GM19025 (cell line): ENCODE results near the gene SCART1.
"Not testable (repeated sequence)": the region's sequence is repeated elsewhere in the genome, so short reads cannot be mapped to it uniquely, and the experiment has no call there.

Experiments
- ATAC-seq: cut with Tn5 transposase; IDR thresholded peaks from one replicate; pipeline ENCODE4 v1.9.1; 2021; ENCODE audit warnings: mild to moderate bottlenecking, low read depth, moderate library complexity; ENCODE audit not compliant: unreplicated experiment

Gene SCART1

GRCh38 chr10:133453516-133454203 lies at the start of gene SCART1:
TSS of gene SCART1 (plus strand) at chr10:133453945. CDS start at chr10:133453998, 53 bp downstream.
- ATAC-seq: no peak

GRCh38 chr10:133405272-133405671 lies 48.5 kb upstream of the SCART1 start:
- no peak for ATAC-seq

DNA sequence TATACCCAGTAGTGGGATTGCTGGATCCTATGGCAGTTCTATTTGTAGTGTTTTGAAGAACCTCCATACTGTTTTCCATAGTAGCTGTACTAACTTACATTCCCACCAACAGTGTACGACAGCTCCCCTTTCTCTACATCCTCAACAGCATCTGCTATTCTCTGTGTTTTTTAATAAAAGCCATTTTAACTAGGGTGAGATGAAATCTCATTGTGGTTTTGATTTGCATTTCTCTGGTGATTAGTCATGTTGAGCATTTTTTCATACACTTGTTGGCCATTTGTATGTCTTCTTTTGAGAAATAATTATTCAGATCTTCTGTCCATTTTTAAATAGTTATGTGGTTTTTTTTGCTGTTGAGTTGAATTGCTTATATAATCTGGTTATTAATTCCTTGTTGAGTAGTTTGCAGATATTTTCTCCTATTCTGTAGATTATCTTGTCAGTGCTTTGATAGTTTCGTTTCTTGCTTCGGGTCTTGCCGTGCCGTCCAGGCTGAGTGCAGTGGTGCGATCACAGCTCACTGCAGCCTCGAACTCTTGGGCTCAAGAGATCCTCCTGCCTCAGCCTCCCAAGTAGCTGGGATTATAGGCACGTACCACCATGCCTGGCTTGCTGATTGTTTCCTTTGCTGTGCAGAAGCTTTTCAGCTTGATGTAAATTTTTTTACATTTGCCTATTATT lies 47.8 kb upstream of the SCART1 start:
- no peak for ATAC-seq

DNA sequence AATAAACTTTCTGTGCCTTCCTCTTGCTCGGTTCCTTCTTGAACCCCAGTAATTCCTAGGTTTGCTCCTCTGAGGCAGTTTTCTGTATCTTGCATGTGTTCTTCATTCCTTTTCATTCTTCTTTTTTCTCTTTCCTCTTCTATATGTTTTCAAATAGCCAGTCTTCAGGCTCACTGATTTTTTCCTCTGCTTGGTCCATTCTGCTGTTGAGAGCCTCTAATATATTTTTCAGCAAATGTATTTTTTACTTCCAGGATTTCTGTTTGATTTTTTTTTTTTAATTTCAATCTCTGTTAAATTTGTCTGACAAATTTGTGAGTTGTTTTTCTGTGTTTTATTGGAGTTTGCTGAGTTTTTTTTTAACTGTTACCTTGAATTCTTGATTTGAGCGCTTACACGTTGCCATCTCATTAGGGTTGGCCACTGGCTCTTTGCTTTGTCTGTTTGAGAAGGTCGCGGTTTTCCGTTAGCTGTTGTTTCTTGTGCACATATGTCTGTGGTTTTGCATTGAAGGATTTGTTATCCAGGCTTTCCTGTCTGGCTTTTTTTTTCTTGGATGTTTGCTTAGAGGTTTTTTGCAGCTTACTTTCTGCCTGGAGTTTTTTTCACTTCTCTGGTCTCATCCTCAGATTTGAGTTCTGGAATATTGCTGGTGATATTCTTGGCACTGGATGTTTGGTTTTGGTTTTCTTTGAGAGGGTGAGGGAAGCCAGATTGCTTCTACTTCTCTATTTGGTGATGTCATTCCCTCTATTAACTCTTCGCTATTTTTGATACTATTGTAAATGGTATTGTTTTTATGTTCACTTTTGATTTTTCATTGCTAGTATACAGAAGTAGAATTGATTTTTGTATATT lies 42.0 kb upstream of the SCART1 start:
- no peak for ATAC-seq

- ATAC-seq: no peak
These were observed 41.4 kb upstream of the SCART1 start for GRCh38 chr10:133412381-133412711.

DNA sequence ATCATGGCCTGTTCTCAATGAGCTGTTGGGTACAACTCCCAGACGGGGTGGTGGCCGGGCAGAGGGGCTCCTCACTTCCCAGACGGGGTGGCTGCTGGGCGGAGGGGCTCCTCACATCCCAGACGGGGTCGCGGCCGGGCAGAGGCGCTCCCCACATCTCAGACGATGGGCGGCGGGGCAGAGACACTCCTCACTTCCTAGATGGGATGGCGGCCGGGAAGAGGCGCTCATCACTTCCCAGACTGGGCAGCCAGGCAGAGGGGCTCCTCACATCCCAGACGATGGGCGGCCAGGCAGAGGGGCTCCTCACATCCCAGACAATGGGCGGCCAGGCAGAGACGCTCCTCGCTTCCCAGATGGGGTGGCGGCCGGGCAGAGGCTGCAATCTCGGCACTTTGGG lies 39.3 kb upstream of the SCART1 start:
- not testable (repeated sequence) for ATAC-seq

- no peak for ATAC-seq
These were observed 38.0 kb upstream of the SCART1 start for GRCh38 chr10:133415752-133416151.

DNA sequence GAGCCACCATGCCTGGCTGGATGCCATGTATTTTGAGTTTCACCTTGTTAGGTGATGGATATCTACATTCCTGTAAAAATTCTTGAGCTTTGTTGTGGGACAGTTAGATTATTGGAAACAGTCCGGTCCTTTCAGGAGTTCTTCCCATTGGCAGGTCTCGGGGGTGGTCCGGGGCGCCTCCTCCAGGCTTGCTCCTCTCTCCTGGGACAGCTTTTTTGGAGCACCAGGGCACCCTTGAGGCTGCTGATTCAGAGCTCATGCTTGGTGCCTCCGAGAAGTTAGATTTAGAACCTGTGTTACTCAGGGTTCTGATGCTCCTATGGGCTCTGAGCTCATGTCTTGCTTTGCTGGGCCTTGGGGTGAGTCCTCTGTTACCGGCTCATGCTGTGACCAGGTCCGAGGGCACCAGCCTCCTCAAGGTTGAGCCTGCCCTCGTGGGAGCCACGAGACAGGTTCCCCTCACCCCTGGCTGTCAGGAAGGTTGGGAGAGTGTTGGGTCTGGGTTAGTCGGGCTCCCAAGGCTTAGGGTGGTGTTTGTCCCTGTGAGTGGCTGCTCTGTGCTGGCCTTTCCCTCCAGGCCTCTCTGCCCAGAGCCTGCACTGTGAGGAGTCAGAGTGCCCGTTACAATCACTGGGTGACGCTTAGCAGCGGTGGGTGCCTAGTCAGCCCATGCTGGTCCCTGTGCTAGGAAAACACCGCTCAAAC lies 35.3 kb upstream of the SCART1 start:
- ATAC-seq: no peak

GRCh38 chr10:133419211-133419950 lies 34.4 kb upstream of the SCART1 start:
- ATAC-seq: no peak

- ATAC-seq: no peak
These were observed 33.7 kb upstream of the SCART1 start for GRCh38 chr10:133420028-133420427.

DNA sequence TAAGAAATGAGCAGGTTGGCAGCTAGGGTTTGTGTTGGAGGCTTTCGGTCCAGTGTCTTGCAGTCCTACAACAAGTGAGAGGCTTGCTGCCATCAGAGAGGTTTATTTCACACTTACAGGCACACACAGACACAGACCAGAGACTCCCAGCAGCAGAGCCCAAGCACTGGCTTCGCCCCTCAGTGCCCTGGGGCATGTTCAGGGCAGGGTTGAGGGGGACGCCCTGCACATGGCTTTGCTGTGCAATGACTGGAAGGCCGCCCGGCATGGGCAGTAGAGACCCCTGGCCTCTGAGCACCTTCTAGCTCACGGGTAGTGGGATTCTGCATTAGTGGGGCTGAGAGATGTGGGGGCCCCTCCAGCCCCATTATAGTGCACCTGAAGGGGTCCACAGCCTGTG lies 33.2 kb upstream of the SCART1 start:
- no peak for ATAC-seq

DNA sequence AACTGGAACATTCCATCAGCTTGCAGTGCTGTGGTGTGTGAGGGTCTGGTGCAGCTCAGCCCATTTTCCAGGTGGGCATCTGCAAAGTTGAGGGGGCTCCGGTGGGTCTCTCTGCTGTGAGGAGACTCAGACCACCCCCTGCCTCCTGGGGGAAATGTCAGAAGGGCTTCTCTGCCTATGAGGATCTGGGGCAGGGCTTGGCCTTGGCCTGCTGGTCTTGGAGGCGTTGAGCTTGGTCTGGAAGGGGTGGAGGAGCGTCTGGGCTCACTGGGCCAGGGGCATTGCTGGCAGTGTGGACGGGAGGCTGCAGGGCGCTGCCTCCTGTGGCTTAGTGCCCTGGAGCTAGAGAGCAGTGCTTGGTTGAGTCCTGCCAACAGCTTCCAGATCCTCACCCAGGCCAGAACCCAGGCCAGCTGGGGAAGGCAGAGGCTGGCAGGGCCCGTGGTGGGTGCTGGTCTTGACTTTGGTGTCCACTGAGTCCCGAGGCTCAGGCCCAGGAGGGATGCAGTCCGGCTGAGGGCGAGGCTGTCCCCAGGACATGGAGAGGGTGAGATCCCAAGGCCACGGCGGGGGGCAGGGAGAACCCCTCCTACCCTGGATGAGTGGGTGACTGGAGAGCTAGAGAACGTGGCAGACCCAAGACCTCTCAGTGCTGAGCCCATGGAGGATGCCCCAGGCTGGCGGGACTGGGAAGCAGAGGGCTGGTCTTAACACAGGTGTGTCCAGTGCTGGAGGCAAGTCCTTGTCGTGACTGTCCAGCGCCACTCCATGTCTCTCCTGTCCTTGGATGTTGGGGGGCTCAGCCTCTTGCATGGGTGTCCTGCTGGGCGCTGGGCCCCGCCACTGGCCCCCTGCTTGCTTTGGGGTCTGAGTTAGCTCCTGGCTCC lies 32.2 kb upstream of the SCART1 start:
- ATAC-seq: no peak

GRCh38 chr10:133422223-133422806 lies 31.4 kb upstream of the SCART1 start:
- no peak for ATAC-seq

- ATAC-seq: no peak
These were observed 30.7 kb upstream of the SCART1 start for GRCh38 chr10:133422807-133423771.

DNA sequence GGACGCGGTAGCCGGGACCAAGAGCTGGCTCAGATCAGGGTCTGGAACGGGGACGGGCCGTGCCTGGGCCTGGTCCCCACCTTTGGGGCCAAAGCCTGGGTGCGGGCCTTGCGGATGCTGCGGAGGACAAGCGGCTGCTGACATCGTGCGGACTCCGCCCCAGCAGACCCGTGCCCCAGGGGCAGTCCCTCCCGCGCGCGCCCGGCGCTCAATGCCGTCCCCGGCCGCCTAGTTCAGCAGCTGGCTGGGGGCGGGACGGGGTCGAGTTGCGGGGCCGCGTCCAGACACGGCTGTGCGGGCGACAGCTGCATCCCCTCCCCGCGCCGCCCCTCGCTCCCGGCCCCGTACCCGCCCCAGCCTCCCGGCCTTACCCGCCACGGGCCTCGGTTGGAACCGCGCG lies 29.6 kb upstream of the SCART1 start:
- ATAC-seq: not testable (repeated sequence)

- not testable (repeated sequence) for ATAC-seq
These were observed 29.1 kb upstream of the SCART1 start, which contains the start of gene SPRN for GRCh38 chr10:133424601-133425000. TSS of gene SPRN (minus strand) at chr10:133424625. CDS start at chr10:133423681, 944 bp downstream.

- ATAC-seq: not testable (repeated sequence)
These were observed 24.2 kb upstream of the SCART1 start for GRCh38 chr10:133429571-133429970.
